ENCODE results near the gene PIK3R1.

The PIK3R1 gene

GRCh38 chr5:68303754-68304420, 88.3 kb downstream of the PIK3R1 start:
- no peak for DNase-seq

DNA sequence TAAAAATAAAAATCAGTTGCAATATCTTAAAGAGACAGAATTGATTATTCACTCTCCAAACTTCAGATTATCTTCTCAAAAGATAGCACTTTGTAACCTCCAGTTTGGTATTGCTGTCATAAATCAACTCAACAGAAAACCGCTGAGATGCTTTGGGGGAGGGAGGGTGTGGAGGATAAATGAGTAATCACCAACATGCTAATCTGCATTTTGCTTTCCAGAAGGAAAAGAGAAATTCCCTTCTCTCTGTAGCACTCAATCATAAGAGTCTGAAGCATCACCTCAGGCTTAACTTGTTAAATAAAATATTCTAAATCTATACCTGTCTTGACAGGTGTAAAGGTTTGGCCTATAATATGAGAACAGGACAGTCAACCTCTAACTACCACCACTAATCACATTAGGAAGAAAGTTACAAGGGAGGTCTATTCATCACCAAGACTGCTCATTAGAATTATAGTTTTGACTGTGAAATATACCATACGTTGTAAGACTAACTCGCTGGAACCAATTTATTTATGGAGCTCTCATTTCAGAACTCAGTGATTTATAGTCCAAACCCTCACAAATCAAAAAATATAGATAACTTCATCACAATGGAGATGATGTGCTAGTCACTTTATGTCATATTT, 89.0 kb downstream of the PIK3R1 start:
- DNase-seq: no peak

DNA sequence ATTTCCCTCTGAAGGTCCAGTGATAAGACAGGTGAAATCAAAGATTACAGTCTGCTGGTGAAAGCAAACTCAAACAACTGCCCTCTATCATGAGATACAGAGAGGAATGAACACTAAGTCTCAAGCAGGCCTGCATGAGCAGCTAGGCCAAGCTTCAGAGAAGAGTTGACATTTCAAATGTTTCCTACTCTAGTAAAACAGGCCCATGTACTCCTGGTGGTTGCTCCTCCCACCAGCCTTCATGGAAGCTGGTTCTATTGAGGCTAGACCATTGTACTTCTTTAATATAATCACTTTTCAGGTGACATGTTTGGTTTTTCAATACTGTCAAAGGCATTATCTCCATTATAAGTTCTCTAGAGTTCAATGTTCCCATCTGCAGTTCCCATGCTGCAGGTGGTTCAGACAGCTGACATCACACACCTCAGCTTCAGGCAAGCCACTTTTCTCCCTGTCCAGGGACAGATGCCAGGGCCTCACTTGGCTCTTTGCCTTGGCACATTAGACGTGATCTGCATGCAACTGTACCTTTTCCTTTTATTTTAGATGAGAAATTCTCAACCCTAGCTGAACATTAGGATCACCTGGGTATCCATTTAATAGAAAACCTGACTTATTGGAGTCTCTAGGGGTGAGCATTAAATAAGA, 89.8 kb downstream of the PIK3R1 start:
- DNase-seq: no peak

- DNase-seq: no peak
These were observed 90.9 kb downstream of the PIK3R1 start for GRCh38 chr5:68306361-68307014.

GRCh38 chr5:68313336-68313735, 97.8 kb downstream of the PIK3R1 start:
- no peak for DNase-seq

- no peak for DNase-seq
These were observed 98.9 kb downstream of the PIK3R1 start for GRCh38 chr5:68314465-68314864.

DNA sequence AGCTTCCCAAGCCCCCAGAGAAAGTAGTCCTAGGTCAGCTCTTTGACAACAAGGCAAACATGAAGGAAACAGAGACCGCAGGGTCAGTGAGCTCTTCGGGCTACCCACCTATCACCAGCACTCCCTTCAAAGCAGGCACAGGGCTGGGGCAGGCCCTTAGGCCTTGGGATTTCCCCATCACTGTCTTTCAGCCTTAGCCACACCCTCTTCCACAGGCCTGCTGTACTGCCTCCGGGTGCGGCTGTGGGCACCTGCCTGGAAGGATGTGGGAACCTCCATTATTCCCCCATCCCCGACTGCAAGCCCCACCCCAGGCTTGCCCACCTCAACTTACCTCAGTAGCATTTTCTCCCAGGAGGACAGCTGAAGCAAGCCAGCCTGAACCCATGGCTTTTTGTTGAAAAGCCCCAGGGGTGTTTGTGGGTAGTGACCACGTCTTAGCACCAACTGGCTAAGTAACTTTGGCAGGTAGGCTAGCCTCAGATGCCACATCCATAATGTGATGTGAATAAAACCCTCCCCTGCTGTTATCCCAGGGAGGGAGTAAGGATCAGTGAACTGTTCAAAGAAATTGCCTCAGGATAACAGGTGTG, 100.2 kb downstream of the PIK3R1 start:
- no peak for DNase-seq

- no peak for DNase-seq
These were observed 100.9 kb downstream of the PIK3R1 start for GRCh38 chr5:68316469-68316868.

DNA sequence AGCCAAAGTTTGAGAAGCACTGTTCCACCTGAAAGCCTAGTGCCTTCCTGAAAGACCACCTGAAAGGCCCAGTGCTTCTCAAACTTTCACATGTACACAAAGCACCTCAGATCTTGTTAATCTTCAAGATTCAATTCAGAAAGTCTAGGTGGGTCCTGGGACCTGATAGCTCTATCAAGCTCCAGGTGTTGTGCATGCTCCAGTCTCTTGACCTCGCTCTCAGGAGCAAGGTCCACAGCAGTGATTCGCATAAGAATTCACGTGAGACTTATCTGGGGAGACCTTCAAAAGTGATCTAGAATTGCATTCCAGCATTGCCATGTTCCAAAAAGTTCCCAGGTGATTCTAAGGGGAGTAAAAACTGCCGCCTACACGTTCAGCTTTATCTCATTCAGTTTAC, 102.1 kb downstream of the PIK3R1 start:
- DNase-seq: no peak

DNA sequence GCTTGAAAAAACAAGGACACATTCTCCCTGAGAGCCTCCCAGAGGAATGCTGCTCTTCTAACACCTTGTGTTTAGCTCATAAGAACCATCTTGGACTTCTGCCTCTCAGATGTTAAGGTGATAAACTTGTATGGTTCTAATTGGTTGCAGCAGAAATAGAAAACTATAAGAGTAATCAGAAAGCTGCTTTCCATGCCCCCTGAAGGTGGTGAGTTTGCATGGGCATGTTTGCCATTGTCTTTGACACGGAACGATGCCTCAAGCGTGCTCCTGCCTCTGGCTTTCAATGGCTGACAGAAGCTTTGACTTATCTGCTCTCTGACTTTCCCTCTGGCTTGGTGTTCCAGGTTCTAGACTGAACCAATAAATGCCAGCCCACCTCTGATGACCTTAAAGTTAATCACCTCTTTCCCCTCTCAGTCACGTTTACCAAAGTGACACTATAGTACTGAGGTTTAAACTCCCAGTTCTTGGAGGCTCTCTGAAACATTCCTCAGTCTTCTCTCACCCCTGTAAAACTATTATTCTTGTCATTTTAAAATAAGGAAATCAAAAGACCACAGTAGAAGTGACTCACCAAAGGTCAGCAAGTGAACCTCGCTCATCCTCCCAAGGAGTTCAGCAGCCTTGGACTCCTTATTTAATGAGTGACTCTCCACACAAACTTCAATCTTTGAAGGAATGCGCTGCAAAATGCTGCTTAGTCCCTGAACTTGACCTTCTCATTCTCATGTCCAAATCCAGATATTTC, 103.6 kb downstream of the PIK3R1 start:
- no peak for DNase-seq

GRCh38 chr5:68319706-68320412, 104.3 kb downstream of the PIK3R1 start:
- no peak for DNase-seq

DNA sequence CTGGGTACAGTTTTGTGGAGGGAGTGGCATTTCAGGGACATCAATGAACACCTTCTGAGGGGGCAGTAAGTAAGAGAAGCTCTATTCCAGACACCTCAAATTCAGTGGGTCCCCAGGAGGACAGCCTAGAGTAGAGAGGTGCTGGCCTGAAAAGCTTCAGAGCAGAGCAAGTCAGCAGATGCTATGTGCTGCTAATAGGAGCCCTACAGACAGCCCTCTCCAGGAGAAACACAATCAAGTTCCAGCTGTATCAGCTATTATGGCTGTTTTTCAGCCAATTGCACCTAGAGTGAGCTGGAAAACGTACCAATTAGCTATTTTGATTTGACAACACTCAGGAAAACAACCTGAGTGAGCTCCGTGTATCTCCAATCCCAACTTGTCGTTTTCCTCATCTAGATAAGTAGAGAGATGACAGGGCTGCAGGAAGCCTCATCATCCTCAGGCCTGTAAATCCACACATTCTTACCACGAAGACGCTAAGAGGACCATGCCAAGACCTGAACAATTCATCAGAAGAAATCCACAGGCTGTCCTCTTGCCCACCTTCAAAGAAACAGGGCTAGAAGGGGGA, 104.9 kb downstream of the PIK3R1 start:
- DNase-seq: no peak

GRCh38 chr5:68325065-68325580, 109.6 kb downstream of the PIK3R1 start:
- DNase-seq: no peak

DNA sequence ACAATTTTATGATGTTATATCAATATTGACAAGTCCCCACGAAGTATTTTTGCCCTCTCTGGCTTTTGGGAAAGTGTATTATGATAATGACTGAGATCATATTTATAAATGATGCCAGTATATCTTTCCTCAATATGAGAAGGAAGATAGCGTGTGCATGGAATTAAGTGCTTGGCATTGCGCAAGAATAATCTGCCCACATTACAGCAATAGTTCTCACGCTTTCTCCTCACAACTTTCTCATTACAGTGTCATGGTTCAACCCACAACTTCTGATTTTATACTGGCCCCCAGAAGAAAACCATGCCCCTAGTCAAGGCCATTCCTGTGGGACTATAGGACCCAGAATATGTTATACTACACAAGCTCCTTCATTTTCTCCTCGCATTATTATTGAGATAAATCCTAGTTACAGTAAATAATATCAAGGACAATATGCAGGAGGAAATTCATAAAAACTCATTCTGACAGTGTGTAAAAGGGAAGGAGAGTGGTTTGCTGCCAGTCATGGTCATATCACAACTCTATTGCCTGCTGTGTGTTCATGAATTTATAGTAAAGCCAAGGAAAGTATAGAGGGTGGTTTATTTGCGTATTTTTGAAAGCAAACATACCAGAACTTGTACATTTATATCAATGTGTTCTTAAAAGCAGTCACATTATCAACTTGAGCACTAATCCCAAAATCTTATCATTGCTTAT, 114.1 kb downstream of the PIK3R1 start:
- DNase-seq: no peak

DNA sequence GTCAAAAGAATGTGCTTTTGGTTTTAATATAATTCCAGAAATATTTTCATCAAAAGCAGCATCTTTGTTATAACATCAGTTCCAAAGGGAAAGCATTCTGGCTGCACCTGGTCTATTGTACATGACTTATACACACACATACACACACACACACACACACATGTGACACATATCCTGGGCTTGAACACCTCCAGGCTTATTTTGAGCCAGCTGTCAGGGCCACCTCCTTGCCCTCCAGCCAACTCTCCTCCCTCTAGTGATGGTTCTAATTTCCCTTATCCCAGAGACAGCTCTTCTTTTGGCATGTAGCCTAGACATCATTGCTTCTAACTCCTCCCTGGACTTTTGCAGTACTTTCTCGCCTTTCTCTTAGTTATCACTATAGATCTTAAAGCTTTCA, 115.0 kb downstream of the PIK3R1 start:
- no peak for DNase-seq

DNA sequence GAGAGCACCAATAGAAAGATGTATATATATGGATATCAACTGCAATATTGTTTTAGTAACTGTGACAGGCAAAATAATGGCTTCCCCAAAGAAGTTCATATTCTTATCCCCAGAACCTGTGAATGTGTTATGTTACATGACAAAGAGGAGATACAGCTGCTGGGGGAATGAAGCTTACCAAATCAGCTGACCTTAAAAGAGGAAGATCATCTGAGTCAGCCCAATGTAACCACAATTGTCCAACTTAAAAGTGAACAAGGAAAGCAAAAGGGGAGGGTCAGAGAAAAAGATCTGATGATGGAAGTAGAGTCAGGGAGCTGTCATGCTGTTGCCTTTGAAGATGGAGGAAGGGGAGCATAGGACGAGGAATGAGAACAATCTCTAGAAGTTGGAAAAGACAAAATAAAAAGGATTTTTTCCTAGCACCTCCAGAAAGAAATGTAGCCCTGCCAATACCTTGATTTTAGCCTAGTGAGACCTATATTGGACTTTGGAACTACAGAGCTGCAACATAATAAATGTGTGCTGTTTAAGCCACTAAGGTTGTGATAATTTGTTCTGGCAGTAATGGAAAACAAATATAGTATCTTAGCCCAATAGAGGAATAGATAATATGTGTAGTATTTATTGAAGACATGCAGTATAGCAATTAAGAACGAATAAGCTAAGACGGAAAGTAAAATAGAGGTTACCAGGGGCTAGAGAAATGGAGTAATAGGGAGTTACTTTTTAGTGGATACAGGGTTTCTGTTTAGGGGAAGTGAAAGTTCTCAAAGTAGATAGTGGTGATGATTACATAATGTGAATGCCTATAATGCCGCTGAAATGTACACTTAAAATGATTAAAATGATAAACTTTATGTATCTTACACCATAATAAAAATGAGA, 115.9 kb downstream of the PIK3R1 start:
- DNase-seq: no peak

DNA sequence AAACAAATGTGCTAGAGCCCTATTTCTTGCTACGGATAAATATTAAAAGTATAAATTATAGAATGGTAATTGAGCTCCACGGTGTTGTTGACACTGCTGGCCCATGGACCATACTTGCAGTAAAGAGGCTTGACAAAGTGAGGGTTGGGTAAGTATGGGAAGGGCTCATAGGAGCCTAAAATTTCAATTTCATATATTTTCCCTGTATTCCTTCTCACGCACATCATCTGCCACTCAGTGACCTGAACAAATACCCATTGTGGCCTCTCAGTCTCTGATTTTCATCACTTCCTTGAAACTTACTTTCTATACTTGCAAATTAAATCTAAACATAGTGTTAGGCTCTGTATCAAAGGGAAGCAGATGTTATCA, 116.5 kb downstream of the PIK3R1 start:
- DNase-seq: no peak

DNA sequence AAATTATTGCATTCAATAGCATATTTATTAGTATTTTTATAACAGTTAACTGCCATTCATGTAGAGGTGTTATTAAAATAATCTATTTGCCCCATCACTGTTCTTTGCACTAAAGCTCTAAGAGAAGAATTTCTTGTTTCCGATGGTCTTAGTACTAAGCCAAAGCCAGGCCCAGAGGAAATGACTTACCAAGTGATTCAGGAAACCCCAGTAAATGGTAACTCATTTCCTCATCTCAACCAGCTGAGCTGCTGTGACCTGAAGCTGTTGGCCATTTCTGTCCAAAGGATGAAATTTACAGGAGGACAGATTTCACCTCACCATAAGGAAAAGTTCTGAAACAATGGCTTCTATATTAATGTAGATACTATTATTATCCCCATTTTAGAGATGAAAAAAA, 117.0 kb downstream of the PIK3R1 start:
- no peak for DNase-seq

GRCh38 chr5:68333649-68334552, 118.3 kb downstream of the PIK3R1 start:
- no peak for DNase-seq

All from NCI-H2081 (cell line).